Hepatocyte (in vitro differentiated cells): ENCODE data around the gene CAPN8. TPM values are rescaled to one million over a fixed set of nuclear protein-coding genes. Genes with fewer than 3 reads are reported as not detected.

Source experiments
- DNase-seq: peaks from one replicate; pipeline ENCODE4 v3.0.0-alpha.2; 2016; ENCODE audit warnings: low spot score
- H2AFZ ChIP-seq: fragments of 200-600 bp; sonication (generic); 2 replicates; pipeline ENCODE4 v1.6.0; 2016; ENCODE audit warnings: antibody characterized with exemption, mild to moderate bottlenecking
- H3K27ac ChIP-seq: fragments of 200-600 bp; sonication (generic); 2 replicates; pipeline ENCODE4 v1.5.1; 2016; ENCODE audit warnings: mild to moderate bottlenecking
- H3K27me3 ChIP-seq: fragments of 200-600 bp; sonication (generic); 2 replicates; pipeline ENCODE4 v1.6.1; 2016
- H3K36me3 ChIP-seq: fragments of 200-600 bp; sonication (generic); replicated peaks from 2 replicates; pipeline ENCODE4 v1.5.1; 2016; ENCODE audit warnings: low read depth; ENCODE audit not compliant: insufficient read depth
- H3K4me1 ChIP-seq: fragments of 200-600 bp; sonication (generic); 2 replicates; pipeline ENCODE4 v1.5.1; 2016; ENCODE audit warnings: mild to moderate bottlenecking, moderate library complexity; ENCODE audit not compliant: insufficient read depth
- H3K4me2 ChIP-seq: fragments of 200-600 bp; sonication (generic); 2 replicates; pipeline ENCODE4 v1.6.0; 2016
- H3K4me3 ChIP-seq: fragments of 200-600 bp; sonication (generic); 2 replicates; pipeline ENCODE4 v1.5.1; 2016; ENCODE audit warnings: mild to moderate bottlenecking
- H3K79me2 ChIP-seq: fragments of 200-600 bp; sonication (generic); 2 replicates; pipeline ENCODE4 v1.6.0; 2017; ENCODE audit warnings: mild to moderate bottlenecking
- H3K9me2 ChIP-seq: fragments of 200-600 bp; sonication (generic); replicated peaks from 2 replicates; pipeline ENCODE4 v1.6.0; 2017; ENCODE audit warnings: mild to moderate bottlenecking; ENCODE audit not compliant: insufficient read depth
- H3K9me3 ChIP-seq: fragments of 200-600 bp; sonication (generic); 2 replicates; pipeline ENCODE4 v1.5.1; 2016; ENCODE audit warnings: low read depth, mild to moderate bottlenecking
- H4K20me1 ChIP-seq: fragments of 200-600 bp; sonication (generic); 2 replicates; pipeline ENCODE4 v1.6.0; 2016; ENCODE audit warnings: mild to moderate bottlenecking; ENCODE audit not compliant: insufficient read depth, poor library complexity, severe bottlenecking
- CTCF ChIP-seq: fragments of 200-600 bp; sonication (generic); IDR thresholded peaks from 2 replicates; pipeline ENCODE4 v1.5.1; 2016; ENCODE audit warnings: antibody characterized with exemption, mild to moderate bottlenecking; ENCODE audit not compliant: poor library complexity
- EZH2 ChIP-seq: fragments of 200-600 bp; sonication (generic); IDR thresholded peaks from 2 replicates; pipeline ENCODE4 v1.6.1; 2016; ENCODE audit warnings: antibody characterized with exemption, mild to moderate bottlenecking, borderline replicate concordance
- EZH2phosphoT487 ChIP-seq: fragments of 200-600 bp; sonication (generic); IDR thresholded peaks from one replicate; pipeline ENCODE4 v1.6.1; 2018; ENCODE audit warnings: antibody characterized with exemption, mild to moderate bottlenecking, low read depth, moderate library complexity; ENCODE audit not compliant: unreplicated experiment, severe bottlenecking
- WGBS: methylation state at CpG from one replicate; pipeline ENCODE4 v1.1.6; 2016; ENCODE audit warnings: low lambda C conversion rate; ENCODE audit errors: missing lambda C conversion rate; 5-methylcytosine and 5-hydroxymethylcytosine counted together
- polyA plus RNA-seq: library from polyadenylated mRNA; unstranded; fragments of >200 nt; fragmentation: Nextera tagmentation; extraction: Ambion mirVana; gene quantifications from 2 replicates; pipeline ENCODE4 v1.2.1, GENCODE V29; 2016
- total RNA-seq: library from RNA; depleted of rRNA; stranded (reverse); fragments of >200 nt; gene quantifications from 2 replicates; pipeline ENCODE4 v1.2.3, GENCODE V29; 2014

Gene CAPN8
- total and polyA plus RNA-seq, 2 experiments from 2014 or later = 16.4 to 18.0 TPM

- Histone ChIP-seq H3K79me2 (no peaks in the 10 kb centered on the region), H3K36me3 (no peaks in the 10 kb centered on the region), H2AFZ (no peak overlapping the region), H3K9me2 (no peaks in the 10 kb centered on the region), H4K20me1 (no peaks in the 10 kb centered on the region), H3K4me3 (no peak overlapping the region), H3K27ac (peak overlapping the region; percentile 98), H3K4me1 (peaks cover 22% of the 10 kb centered on the region), H3K9me3 (no peaks in the 10 kb centered on the region), H3K27me3 (no peaks in the 10 kb centered on the region), H3K4me2 (peak overlapping the region; percentile 61)
- no peak for DNase-seq
- 66% methylated on average over 5 of the region's 5 CpGs for whole genome bisulfite sequencing
- no peak for TF ChIP-seq CTCF
- no peak for TF ChIP-seq EZH2phosphoT487
- TF ChIP-seq EZH2 = no peak
Observed at GRCh38 chr1:223700388-223700918, 35.0 kb upstream of the CAPN8 start.

GRCh38 chr1:223695941-223696340 lies 30.4 kb upstream of the CAPN8 start:
- no peaks in the 10 kb centered on the region for H3K9me2 ChIP-seq
- H3K4me1 ChIP-seq = peaks cover 10% of the 10 kb centered on the region
- no peak for DNase-seq
- no peaks in the 10 kb centered on the region for H3K79me2 ChIP-seq
- H3K4me2 ChIP-seq = no peak overlapping the region
- no peak overlapping the region for H2AFZ ChIP-seq
- H3K4me3 ChIP-seq = no peak overlapping the region
- WGBS = 81% methylated on average over 5 of the region's 5 CpGs
- H3K9me3 ChIP-seq = no peaks in the 10 kb centered on the region
- no peaks in the 10 kb centered on the region for H4K20me1 ChIP-seq
- no peaks in the 10 kb centered on the region for H3K36me3 ChIP-seq
- no peaks in the 10 kb centered on the region for H3K27me3 ChIP-seq
- TF ChIP-seq EZH2phosphoT487 (no peak), CTCF (no peak), EZH2 (no peak)
- no peak overlapping the region for H3K27ac ChIP-seq

DNA sequence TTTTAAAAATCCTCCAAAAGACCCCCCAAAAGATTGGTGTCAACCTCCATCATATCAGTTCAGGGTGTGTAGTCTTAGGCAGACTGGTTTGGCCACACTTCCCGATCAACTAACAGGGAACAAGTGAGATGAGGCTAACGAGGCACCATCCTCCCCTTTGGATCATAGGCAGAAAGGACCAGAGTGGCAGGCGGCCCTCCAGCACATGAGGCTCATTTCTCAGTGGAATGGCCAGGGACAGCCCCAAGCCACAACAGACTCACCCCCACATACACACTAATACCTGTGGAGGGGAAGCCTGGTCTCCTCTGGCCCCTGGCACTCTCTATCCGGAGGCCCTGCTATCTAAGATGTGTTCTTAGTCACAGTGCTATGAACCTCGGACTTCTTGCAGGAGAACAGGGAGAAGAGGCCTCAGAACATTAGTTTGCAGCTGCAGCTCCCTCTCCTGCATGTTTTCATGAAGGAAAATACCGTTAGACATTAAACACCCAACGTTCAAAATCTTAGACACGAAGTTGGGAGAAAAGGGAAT lies 29.6 kb upstream of the CAPN8 start:
- no peaks in the 10 kb centered on the region for H3K36me3 ChIP-seq
- H3K79me2 ChIP-seq = no peaks in the 10 kb centered on the region
- TF ChIP-seq CTCF = no peak
- TF ChIP-seq EZH2phosphoT487 = no peak
- TF ChIP-seq EZH2 = no peak
- DNase-seq = peak; percentile 52
- H3K9me3 ChIP-seq = no peaks in the 10 kb centered on the region
- no peaks in the 10 kb centered on the region for H3K9me2 ChIP-seq
- no peak overlapping the region for H3K4me2 ChIP-seq
- H4K20me1 ChIP-seq = no peaks in the 10 kb centered on the region
- H3K4me3 ChIP-seq = no peak overlapping the region
- WGBS = 63% methylated on average over 8 of the region's 8 CpGs
- H3K27ac ChIP-seq = no peak overlapping the region
- no peak overlapping the region for H2AFZ ChIP-seq
- no peaks in the 10 kb centered on the region for H3K27me3 ChIP-seq
- H3K4me1 ChIP-seq = peaks cover 4% of the 10 kb centered on the region
